NCI-H1694 treated with DMSO at 0.1 percent for 48 hours (cell line): Measurements from ENCODE around the gene MYL9.
"Not testable (repeated sequence)": the region's sequence is repeated elsewhere in the genome, so short reads cannot be mapped to it uniquely, and the experiment has no call there.

Experiments
- DNase-seq: peaks from one replicate; lab custom pipeline; 2025; lab: John Stamatoyannopoulos, UW

The MYL9 gene

GRCh38 chr20:36549942-36550789 is 8.8 kb downstream of the MYL9 start:
- DNase-seq = no peak

- no peak for DNase-seq
Observed at GRCh38 chr20:36550790-36551299, 9.5 kb downstream of the MYL9 start.

GRCh38 chr20:36555248-36555647 is 13.9 kb downstream of the MYL9 start:
- DNase-seq = no peak

GRCh38 chr20:36562724-36563123 is 21.4 kb downstream of the MYL9 start:
- no peak for DNase-seq

GRCh38 chr20:36563374-36563773 is 22.1 kb downstream of the MYL9 start:
- DNase-seq = no peak

GRCh38 chr20:36564078-36564725 is 22.9 kb downstream of the MYL9 start:
- not testable (repeated sequence) for DNase-seq

GRCh38 chr20:36564726-36565121 is 23.4 kb downstream of the MYL9 start:
- DNase-seq = not testable (repeated sequence)

DNA sequence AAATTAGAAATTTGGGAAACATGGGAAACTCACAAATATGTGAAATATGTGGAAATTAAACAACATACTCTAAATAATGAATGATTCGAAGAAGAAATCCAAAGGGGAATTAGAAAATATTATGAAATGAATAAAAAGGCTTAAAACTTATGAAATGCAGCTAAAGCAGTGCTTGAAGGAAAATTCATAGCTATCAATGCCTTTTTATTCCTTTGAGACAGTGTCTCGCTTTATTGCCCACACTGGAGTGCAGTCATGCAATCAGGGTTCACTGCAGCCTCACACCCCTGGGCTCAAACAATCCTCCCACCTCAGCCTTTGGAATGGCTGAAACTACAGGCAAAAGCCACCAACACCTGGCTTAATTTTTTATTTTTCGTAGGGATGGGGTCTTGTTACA is 24.2 kb downstream of the MYL9 start:
- DNase-seq = no peak

DNA sequence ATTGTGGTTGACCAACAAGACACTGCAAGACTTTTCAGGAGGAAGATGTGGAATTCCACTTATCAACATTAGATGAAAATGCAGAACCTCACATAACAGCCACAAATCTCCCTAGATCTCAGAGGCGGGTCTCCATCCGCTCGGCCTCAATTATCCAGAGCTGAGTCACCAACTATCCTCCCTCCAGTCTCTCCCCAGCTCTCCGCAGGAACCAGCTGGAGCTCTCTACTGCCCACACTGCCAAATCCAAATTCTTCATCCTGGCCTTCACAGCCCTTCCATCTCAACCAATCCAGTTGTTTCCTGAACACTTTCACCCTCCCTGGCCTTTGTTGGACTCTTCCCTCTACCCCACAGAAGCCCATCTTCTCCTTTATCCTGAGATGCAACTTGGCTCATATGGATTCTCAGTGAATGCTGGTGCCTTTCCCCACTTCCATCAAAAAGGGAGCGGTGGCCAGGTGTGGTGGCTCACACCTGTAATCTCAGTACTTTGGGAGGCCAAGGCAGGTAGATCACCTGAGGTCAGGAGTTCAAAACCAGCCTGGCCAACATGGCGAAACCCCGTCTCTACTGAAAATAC is 28.6 kb downstream of the MYL9 start:
- no peak for DNase-seq

GRCh38 chr20:36571564-36572504 is 30.5 kb downstream of the MYL9 start:
- DNase-seq = no peak

DNA sequence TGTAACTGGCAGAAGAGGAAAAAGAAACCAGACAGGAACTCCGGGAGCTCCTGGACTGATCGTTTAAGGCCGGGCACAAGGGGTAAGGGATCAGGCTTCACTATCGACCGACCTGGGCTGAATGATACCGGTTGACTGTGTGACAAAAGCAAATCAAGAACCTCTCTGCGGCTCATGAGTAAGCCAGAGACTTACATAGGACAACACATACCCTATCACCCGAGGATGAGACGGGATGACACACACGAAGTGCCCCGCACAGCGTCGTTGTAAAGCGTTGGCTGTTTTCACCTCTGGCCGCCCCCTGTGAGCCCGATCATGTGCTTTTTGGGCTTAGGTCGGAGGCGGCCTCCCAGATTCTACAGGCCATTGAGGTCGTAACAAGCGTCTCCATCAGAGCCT is 31.4 kb downstream of the MYL9 start:
- DNase-seq = no peak

DNA sequence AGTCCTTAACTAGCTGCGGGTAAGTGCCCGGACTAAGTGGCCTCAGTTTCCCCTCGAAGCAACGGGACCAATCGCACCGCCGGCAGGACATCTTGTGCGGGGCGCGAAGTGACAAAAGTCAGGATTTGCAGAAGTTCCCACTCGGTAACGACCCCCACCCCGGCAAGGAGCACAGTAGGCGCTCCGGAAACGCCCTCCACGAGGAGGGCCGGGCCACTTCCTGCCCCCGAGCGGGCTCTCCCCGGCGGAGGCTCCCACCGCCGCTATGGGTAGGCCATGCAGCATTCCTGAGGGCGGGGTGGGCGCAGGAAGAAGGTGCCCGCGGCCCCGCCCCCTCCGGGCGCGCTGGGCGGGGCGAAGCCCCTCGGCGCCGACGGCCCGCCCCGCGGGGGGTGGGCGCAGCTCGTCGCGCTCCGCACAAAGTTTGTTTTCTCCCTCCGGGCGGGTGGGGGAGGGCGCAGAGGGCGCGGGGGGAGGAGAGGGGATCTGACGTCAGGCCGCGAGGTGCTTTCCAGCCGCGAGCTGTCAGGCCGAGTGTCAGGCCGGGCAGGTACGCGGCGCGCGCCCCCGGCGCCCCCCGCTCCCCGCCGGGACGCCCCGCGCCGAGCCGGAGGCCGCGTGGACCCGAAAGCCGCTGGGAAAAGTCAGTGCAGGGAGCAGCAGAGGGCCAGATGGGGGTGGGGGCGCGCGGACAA is 31.9 kb downstream of the MYL9 start, which contains the start of gene TGIF2:
Gene TGIF2 (plus strand): TSS at position 495 of the 695 bp plus-strand sequence. CDS start 5,178 bp downstream, outside the sequence.
- DNase-seq = peak; percentile 7

GRCh38 chr20:36573798-36574365 is 32.6 kb downstream of the MYL9 start:
- DNase-seq = no peak

DNA sequence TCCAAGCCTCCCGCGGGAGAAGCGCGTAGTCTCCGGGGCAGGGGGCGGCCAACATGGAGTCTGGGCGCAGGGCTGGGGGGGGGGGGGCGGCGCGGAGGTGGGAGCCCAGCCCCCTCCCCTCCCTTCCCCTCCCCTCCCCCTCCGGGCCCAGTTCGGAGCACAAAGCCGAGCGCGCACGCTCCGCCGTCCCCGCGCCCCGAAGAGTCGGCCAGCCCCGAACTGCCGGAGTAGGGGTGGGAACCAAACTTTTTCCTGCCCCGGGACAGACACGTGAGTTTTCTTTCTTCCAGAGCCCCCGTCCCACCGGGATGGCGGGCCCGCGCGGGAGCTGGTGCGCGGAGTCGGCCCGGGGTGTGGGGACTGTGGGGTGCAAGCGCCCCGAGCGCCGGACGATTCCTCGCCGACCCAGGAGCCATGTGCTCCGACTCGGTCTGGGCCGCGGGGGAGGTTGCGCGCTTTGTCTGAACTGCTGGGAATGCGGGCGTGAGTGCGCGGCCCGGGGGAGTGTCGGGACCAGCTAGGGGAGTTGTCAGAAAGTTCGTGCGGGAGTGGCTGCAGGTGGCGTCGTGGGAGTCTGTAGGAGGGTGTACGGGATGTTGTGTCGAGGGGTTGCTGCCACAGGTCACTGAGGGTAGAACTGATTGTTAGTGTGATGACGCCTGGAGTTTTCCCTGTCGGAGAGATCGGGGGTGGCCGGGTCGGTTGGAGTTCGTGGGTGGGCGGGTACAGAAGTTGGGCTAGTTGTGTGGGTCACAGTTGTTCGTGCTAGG is 33.2 kb downstream of the MYL9 start:
- DNase-seq = peak; percentile 10

DNA sequence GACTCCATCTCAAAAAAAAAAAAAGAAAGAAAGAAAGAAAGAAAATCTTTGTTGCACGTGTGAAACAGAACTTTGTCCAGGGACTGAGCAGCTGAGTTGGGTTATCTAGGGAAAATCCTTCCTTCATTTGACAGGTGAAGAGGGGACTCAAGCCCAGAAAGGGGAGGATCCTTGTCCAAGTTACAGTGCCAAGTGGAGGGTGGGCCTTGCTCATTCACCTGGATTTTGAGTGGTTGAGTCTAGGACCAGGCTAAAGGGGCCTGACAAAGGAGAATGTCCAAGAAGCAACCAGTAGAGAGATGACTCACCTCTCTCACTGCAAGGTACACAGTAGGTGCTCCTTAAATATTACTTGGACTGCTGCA is 34.7 kb downstream of the MYL9 start:
- no peak for DNase-seq

DNA sequence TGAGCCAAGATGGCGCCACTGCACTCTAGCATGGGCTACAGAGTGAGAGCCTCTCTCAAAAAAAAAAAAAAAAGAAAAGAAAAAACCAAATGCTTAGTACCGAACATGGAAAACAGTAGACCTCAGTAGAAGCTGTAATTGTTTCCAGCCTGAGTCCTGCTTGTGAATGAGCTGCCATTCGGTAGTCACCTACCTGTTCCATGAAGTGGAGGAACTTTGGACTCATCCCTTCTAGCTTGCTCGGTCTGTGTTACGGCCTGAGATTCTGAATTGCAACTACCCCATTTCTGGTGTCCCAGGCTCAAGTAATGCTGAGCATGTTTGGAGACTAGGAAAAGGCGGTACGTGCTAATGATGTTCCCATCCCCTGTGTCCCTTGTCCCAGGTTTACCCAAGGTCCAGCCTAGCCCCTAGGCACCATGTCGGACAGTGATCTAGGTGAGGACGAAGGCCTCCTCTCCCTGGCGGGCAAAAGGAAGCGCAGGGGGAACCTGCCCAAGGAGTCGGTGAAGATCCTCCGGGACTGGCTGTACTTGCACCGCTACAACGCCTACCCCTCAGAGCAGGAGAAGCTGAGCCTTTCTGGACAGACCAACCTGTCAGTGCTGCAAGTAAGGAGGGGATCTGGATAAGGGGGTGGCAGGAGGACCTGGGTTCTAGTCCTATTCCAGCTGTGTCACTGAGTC is 37.2 kb downstream of the MYL9 start:
- no peak for DNase-seq

GRCh38 chr20:36579996-36580545 is 38.8 kb downstream of the MYL9 start:
- no peak for DNase-seq

DNA sequence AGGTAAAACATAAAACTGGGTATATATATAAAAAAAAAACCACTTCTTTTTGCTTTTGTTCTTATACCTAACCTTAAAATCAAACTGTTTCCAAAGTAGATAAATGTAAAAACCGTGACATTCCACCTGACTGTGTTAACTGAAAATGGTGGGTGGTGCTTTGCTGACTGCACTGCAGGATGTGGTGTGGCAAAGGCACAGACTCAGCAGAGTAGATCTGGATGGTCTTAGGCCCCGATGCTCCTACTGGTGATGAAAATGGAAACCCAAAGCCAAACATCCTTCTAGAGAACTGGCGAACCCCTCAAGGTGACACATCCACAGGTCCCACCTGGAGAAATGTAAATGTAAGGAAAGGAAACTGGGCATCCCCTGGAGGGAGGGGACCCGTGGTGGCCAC is 41.0 kb downstream of the MYL9 start:
- no peak for DNase-seq

DNA sequence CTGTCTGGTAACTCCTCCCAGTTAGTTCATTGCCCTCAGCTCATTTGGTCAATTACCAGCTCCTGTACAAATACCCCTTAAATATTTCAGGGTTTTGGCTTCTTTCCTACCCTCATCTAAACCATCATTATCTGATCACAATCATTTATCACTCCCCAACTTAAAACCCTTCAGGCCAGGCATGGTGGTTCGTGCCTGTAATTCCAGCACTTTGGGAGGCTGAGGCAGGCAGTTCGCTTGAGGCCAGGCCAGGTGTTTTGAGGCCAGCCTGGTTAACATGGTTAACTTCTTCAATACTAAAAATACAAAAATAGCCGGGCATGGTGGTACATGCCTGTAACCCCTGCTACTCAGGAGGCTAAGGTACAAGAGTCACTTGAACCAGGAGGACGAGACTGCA is 41.5 kb downstream of the MYL9 start:
- no peak for DNase-seq
